Measurements from ENCODE around the gene ST3GAL3. TPM values are rescaled to one million over a fixed set of nuclear protein-coding genes. Genes with fewer than 3 reads are reported as not detected.

The ST3GAL3 gene
- polyA plus RNA-seq, 2 of the 4 experiments (the other 2 are of a cell fraction): 2.5 to 4.0 TPM

DNA sequence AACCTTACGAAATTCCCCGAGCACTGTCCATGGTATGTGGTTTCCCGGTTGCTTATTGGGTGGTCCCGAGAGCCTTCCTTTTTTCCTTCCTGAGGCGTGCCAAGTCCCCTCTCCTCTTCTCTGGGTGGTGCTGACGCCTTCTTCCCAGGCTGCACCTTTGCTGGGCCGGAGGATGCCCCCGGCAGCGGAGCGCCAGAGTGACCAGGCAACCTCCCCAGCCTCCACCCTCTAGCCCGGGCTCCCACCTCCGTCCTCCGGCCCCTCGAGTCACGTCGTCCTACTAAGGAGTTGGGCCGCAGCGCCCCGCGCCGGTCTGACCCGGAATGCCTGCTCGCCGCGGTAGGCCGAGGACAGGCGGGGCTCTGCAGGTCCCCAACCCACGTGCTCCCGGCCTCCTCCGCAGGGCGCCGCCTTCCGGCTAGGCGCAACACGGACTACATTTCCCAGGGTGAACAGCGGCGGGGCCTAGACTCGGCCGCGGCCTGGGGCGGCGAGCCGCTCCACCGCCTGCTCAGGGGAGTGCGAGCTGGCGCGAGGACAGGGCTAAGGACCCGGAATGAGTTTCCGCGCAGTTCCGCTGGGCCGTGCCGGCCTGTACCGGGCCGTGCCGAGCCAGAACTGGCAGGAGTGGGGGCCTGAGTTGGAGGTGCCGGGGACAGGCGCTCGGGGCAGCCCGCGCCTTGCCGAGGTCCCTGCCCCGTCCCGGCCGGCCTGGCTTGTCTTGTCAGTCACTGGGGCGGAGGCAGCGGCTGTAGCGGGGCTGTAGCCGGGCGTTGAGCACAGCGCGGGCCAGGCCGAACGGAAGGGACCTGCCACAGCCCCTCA, 239.1 kb downstream of the ST3GAL3 start, which contains the start of gene IPO13 (continued):
- TF ChIP-seq, protein P1, sequence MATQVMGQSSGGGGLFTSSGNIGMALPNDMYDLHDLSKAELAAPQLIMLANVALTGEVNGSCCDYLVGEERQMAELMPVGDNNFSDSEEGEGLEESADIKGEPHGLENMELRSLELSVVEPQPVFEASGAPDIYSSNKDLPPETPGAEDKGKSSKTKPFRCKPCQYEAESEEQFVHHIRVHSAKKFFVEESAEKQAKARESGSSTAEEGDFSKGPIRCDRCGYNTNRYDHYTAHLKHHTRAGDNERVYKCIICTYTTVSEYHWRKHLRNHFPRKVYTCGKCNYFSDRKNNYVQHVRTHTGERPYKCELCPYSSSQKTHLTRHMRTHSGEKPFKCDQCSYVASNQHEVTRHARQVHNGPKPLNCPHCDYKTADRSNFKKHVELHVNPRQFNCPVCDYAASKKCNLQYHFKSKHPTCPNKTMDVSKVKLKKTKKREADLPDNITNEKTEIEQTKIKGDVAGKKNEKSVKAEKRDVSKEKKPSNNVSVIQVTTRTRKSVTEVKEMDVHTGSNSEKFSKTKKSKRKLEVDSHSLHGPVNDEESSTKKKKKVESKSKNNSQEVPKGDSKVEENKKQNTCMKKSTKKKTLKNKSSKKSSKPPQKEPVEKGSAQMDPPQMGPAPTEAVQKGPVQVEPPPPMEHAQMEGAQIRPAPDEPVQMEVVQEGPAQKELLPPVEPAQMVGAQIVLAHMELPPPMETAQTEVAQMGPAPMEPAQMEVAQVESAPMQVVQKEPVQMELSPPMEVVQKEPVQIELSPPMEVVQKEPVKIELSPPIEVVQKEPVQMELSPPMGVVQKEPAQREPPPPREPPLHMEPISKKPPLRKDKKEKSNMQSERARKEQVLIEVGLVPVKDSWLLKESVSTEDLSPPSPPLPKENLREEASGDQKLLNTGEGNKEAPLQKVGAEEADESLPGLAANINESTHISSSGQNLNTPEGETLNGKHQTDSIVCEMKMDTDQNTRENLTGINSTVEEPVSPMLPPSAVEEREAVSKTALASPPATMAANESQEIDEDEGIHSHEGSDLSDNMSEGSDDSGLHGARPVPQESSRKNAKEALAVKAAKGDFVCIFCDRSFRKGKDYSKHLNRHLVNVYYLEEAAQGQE (IDR thresholded peaks at IDR 0.05): peak; percentile 89
- TF ChIP-seq, protein P2, sequence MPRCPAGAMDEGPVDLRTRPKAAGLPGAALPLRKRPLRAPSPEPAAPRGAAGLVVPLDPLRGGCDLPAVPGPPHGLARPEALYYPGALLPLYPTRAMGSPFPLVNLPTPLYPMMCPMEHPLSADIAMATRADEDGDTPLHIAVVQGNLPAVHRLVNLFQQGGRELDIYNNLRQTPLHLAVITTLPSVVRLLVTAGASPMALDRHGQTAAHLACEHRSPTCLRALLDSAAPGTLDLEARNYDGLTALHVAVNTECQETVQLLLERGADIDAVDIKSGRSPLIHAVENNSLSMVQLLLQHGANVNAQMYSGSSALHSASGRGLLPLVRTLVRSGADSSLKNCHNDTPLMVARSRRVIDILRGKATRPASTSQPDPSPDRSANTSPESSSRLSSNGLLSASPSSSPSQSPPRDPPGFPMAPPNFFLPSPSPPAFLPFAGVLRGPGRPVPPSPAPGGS (IDR thresholded peaks at IDR 0.05): peak; percentile 24; the same call in 1 of the 3 replicates
- peak; percentile 58 to 68; a peak in 4 of 5 replicates for TF ChIP-seq RAD21 (conservative IDR thresholded peaks at IDR 0.05 in 1 of 2, IDR thresholded peaks at IDR 0.05 in 1 of 2)

DNA sequence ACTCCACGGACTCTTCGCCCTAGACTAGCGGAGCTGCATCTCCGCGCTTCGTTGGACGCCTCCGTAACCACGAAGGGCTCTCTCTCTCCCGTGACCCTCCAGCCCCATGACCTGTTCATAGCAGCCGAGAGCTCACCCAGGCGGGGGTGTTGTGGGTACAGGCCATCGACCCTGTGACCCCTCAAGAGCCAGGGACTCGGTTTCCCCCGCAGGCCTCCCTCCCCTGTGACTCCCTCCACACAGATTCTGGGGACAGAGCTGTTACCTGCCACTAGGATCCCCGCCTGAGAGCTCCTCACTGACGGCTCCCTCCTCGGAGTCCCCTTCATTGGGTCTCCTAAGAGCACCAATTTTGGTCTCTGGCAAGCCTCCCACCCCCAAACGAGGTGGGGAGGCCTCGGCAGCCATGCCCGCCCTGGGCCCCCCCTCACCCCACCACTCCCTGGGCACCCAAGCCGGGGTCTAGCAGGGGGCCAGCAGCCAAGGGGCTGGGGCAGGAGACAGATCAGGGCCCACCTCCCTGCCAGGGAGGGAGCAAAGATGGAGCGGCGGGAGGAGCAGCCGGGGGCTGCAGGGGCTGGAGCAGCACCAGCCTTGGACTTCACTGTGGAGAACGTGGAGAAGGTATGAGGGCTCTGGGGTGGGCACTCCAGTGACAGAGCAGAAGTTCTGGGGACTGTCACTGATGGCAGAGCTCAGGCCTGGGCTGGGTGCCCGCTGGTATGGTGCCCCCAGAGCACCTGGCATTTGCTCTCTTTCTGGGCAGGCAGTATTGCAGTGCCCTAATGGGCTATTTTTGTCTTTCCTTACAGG, 239.9 kb downstream of the ST3GAL3 start:
- peak overlapping the region; percentile 94 to 97 for H3K27ac ChIP-seq
- peak overlapping the region; percentile 68 for H3K4me3 ChIP-seq
- FAIRE-seq: no peak
- peak in 1 of 2 experiments; percentile 51; a peak in 2 of 6 replicates for ATAC-seq
- H3K9me3 ChIP-seq: no peaks in the 10 kb centered on the region
- no peak for TF ChIP-seq ZC3H11A (IDR thresholded peaks at IDR 0.05)
- TF ChIP-seq MAZ (IDR thresholded peaks at IDR 0.05; ENCODE audit: borderline replicate concordance, low read depth, low read length): no peak
- no peak for TF ChIP-seq NFE2L2 (conservative IDR thresholded peaks at IDR 0.05; ENCODE audit: low read length)
- no peak for TF ChIP-seq SMC3 (IDR thresholded peaks at IDR 0.05)
- TF ChIP-seq ZNF302 (CRISPR knock-in tag; IDR thresholded peaks at IDR 0.05): no peak
- TF ChIP-seq, protein P3, sequence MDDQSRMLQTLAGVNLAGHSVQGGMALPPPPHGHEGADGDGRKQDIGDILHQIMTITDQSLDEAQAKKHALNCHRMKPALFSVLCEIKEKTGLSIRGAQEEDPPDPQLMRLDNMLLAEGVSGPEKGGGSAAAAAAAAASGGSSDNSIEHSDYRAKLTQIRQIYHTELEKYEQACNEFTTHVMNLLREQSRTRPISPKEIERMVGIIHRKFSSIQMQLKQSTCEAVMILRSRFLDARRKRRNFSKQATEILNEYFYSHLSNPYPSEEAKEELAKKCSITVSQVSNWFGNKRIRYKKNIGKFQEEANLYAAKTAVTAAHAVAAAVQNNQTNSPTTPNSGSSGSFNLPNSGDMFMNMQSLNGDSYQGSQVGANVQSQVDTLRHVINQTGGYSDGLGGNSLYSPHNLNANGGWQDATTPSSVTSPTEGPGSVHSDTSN (IDR thresholded peaks at IDR 0.05): no peak
- TF ChIP-seq KDM5A (IDR thresholded peaks at IDR 0.05): no peak
- TF ChIP-seq BHLHE40 (IDR thresholded peaks at IDR 0.05; ENCODE audit: low read depth, low read length): no peak
- no peak for TF ChIP-seq ZSCAN20 (CRISPR knock-in tag; IDR thresholded peaks at IDR 0.05)
- no peak for TF ChIP-seq ESRRA (IDR thresholded peaks at IDR 0.05; ENCODE audit: borderline replicate concordance, low read length)
- TF ChIP-seq, protein P4, sequence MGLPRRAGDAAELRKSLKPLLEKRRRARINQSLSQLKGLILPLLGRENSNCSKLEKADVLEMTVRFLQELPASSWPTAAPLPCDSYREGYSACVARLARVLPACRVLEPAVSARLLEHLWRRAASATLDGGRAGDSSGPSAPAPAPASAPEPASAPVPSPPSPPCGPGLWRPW (IDR thresholded peaks at IDR 0.05): no peak
- TF ChIP-seq RCOR1 (IDR thresholded peaks at IDR 0.05; ENCODE audit: low read depth, low read length): no peak
- H3K4me1 ChIP-seq: peaks cover 13% of the 10 kb centered on the region; the same call in 1 of the 3 replicates
- ChIA-PET CTCF (interaction anchor here (0.6 to 7.4 kb wide), 6 partner anchors 12 to 275 kb away, joined by 3 to 69 read pairs (median 3); partner anchors contain the start of gene DPH2), POLR2A (no interaction called here)
- 0% methylated on average over 3 of the region's 27 CpGs for WGBS (ENCODE audit: missing lambda C conversion rate)
- no peak for DNase-seq (ENCODE audit: low read depth in 1 of 2, low spot score in 1 of 2)
- H3K4me2 ChIP-seq: peak overlapping the region; percentile 87
